ENCODE results near the gene SRSF5.
A peak's percentile ranks its signal among the peaks of the same experiment; 100 is the strongest.

The SRSF5 gene

GRCh38 chr14:69753860-69754259 is 13.1 kb upstream of the SRSF5 start:
- DNase-seq (ENCODE audit: insufficient read length), result no peak
- TF ChIP-seq TAF1 (IDR thresholded peaks at IDR 0.05; ENCODE audit: borderline replicate concordance, low read depth, low read length), result no peak
- TF ChIP-seq POLR2A (IDR thresholded peaks at IDR 0.05; ENCODE audit: low read depth, low read length), result no peak
- TF ChIP-seq POLR2AphosphoS5 (IDR thresholded peaks at IDR 0.05; ENCODE audit: low read depth, low read length), result no peak
- no peak for FAIRE-seq

- no peak for TF ChIP-seq TAF1 (IDR thresholded peaks at IDR 0.05; ENCODE audit: borderline replicate concordance, low read depth, low read length)
- no peak for TF ChIP-seq POLR2AphosphoS5 (IDR thresholded peaks at IDR 0.05; ENCODE audit: low read depth, low read length)
- no peak for TF ChIP-seq POLR2A (IDR thresholded peaks at IDR 0.05; ENCODE audit: low read depth, low read length)
- FAIRE-seq (no peak), DNase-seq (ENCODE audit: insufficient read length) (no peak)
These were observed 12.5 kb upstream of the SRSF5 start for GRCh38 chr14:69754487-69754886.

GRCh38 chr14:69755296-69755695 is 11.6 kb upstream of the SRSF5 start:
- DNase-seq (ENCODE audit: insufficient read length) (no peak), FAIRE-seq (no peak)
- TF ChIP-seq TAF1 (IDR thresholded peaks at IDR 0.05; ENCODE audit: borderline replicate concordance, low read depth, low read length) (no peak), POLR2AphosphoS5 (IDR thresholded peaks at IDR 0.05; ENCODE audit: low read depth, low read length) (no peak), POLR2A (IDR thresholded peaks at IDR 0.05; ENCODE audit: low read depth, low read length) (no peak)

- FAIRE-seq (peak; percentile 61), DNase-seq (ENCODE audit: insufficient read length) (no peak)
- no peak for TF ChIP-seq POLR2AphosphoS5 (IDR thresholded peaks at IDR 0.05; ENCODE audit: low read depth, low read length)
- TF ChIP-seq POLR2A (IDR thresholded peaks at IDR 0.05; ENCODE audit: low read depth, low read length), result no peak
- no peak for TF ChIP-seq TAF1 (IDR thresholded peaks at IDR 0.05; ENCODE audit: borderline replicate concordance, low read depth, low read length)
These were observed 11.2 kb upstream of the SRSF5 start for GRCh38 chr14:69755784-69756183.

- DNase-seq (ENCODE audit: insufficient read length) (no peak), FAIRE-seq (no peak)
- TF ChIP-seq POLR2A (IDR thresholded peaks at IDR 0.05; ENCODE audit: low read depth, low read length) (no peak), TAF1 (IDR thresholded peaks at IDR 0.05; ENCODE audit: borderline replicate concordance, low read depth, low read length) (no peak), POLR2AphosphoS5 (IDR thresholded peaks at IDR 0.05; ENCODE audit: low read depth, low read length) (no peak)
These were observed 10.6 kb upstream of the SRSF5 start for GRCh38 chr14:69756298-69756697.

- DNase-seq (ENCODE audit: insufficient read length) (no peak), FAIRE-seq (no peak)
- TF ChIP-seq POLR2AphosphoS5 (IDR thresholded peaks at IDR 0.05; ENCODE audit: low read depth, low read length) (no peak), POLR2A (IDR thresholded peaks at IDR 0.05; ENCODE audit: low read depth, low read length) (no peak), TAF1 (IDR thresholded peaks at IDR 0.05; ENCODE audit: borderline replicate concordance, low read depth, low read length) (no peak)
These were observed 6.1 kb upstream of the SRSF5 start for GRCh38 chr14:69760810-69761209.

- FAIRE-seq (no peak), DNase-seq (ENCODE audit: insufficient read length) (no peak)
- TF ChIP-seq TAF1 (IDR thresholded peaks at IDR 0.05; ENCODE audit: borderline replicate concordance, low read depth, low read length) (no peak), POLR2AphosphoS5 (IDR thresholded peaks at IDR 0.05; ENCODE audit: low read depth, low read length) (no peak), POLR2A (IDR thresholded peaks at IDR 0.05; ENCODE audit: low read depth, low read length) (no peak)
These were observed 3.0 kb upstream of the SRSF5 start for GRCh38 chr14:69763761-69764510.

- DNase-seq (ENCODE audit: insufficient read length) (peak; percentile 77), FAIRE-seq (no peak)
- TF ChIP-seq POLR2AphosphoS5 (IDR thresholded peaks at IDR 0.05; ENCODE audit: low read depth, low read length) (peak; percentile 83), POLR2A (IDR thresholded peaks at IDR 0.05; ENCODE audit: low read depth, low read length) (no peak), TAF1 (IDR thresholded peaks at IDR 0.05; ENCODE audit: borderline replicate concordance, low read depth, low read length) (peak; percentile 97)
These were observed 542 bp downstream of the SRSF5 start for GRCh38 chr14:69767369-69767999.

GRCh38 chr14:69768873-69769272 is 1.9 kb downstream of the SRSF5 start:
- TF ChIP-seq POLR2A (IDR thresholded peaks at IDR 0.05; ENCODE audit: low read depth, low read length), result no peak
- TF ChIP-seq POLR2AphosphoS5 (IDR thresholded peaks at IDR 0.05; ENCODE audit: low read depth, low read length), result no peak
- TF ChIP-seq TAF1 (IDR thresholded peaks at IDR 0.05; ENCODE audit: borderline replicate concordance, low read depth, low read length), result no peak
- DNase-seq (ENCODE audit: insufficient read length), result no peak
- FAIRE-seq, result peak; percentile 14

GRCh38 chr14:69769623-69770022 is 2.7 kb downstream of the SRSF5 start:
- DNase-seq (ENCODE audit: insufficient read length) (no peak), FAIRE-seq (no peak)
- TF ChIP-seq POLR2AphosphoS5 (IDR thresholded peaks at IDR 0.05; ENCODE audit: low read depth, low read length) (no peak), POLR2A (IDR thresholded peaks at IDR 0.05; ENCODE audit: low read depth, low read length) (no peak), TAF1 (IDR thresholded peaks at IDR 0.05; ENCODE audit: borderline replicate concordance, low read depth, low read length) (no peak)

GRCh38 chr14:69770559-69770958 is 3.6 kb downstream of the SRSF5 start:
- DNase-seq (ENCODE audit: insufficient read length) (no peak), FAIRE-seq (peak; percentile 30)
- no peak for TF ChIP-seq TAF1 (IDR thresholded peaks at IDR 0.05; ENCODE audit: borderline replicate concordance, low read depth, low read length)
- no peak for TF ChIP-seq POLR2AphosphoS5 (IDR thresholded peaks at IDR 0.05; ENCODE audit: low read depth, low read length)
- no peak for TF ChIP-seq POLR2A (IDR thresholded peaks at IDR 0.05; ENCODE audit: low read depth, low read length)

GRCh38 chr14:69771136-69771535 is 4.2 kb downstream of the SRSF5 start:
- DNase-seq (ENCODE audit: insufficient read length), result no peak
- FAIRE-seq, result no peak
- TF ChIP-seq TAF1 (IDR thresholded peaks at IDR 0.05; ENCODE audit: borderline replicate concordance, low read depth, low read length) (no peak), POLR2AphosphoS5 (IDR thresholded peaks at IDR 0.05; ENCODE audit: low read depth, low read length) (no peak), POLR2A (IDR thresholded peaks at IDR 0.05; ENCODE audit: low read depth, low read length) (no peak)
